Measurements from ENCODE around the gene HRH3. TPM values are rescaled to one million over a fixed set of nuclear protein-coding genes. Genes with fewer than 3 reads are reported as not detected.

HRH3 gene
- total and polyA plus RNA-seq, 5 donors from 2014 or later = not detected

GRCh38 chr20:62243906-62244515 lies 23.9 kb upstream of the HRH3 start:
- Mint-ChIP-seq H3K4me1 (peaks cover 5 to 71% (median 31%) of the 10 kb centered on the region in 4 donors), H3K4me3 (peak overlapping the region in 2 of 4 donors; percentile 35 to 43), H3K9me3 (no peaks in the 10 kb centered on the region), H3K27me3 (no peaks in the 10 kb centered on the region), H3K36me3 (peaks cover 14% of the 10 kb centered on the region), H3K27ac (peak overlapping the region in 1 of 3 donors; percentile 56)
- DNase-seq (no peak), ATAC-seq (ENCODE audit: low read depth in 2 of 2) (no peak)
- Histone ChIP-seq H3K27me3 (ENCODE audit: control insufficient read depth, insufficient read depth, low read length) (no peaks in the 10 kb centered on the region), H3K4me3 (ENCODE audit: low read depth, low read length) (no peak overlapping the region), H3K9me3 (ENCODE audit: control insufficient read depth in 2 of 2, low read length in 2 of 2) (no peaks in the 10 kb centered on the region), H3K27ac (ENCODE audit: insufficient read depth, low read length, poor library complexity, severe bottlenecking) (no peak overlapping the region), H3K36me3 (ENCODE audit: control insufficient read depth, insufficient read depth, low read length) (peaks cover 15% of the 10 kb centered on the region), H3K4me1 (ENCODE audit: control insufficient read depth, insufficient read depth, low read length, poor library complexity, severe bottlenecking) (peaks cover 28% of the 10 kb centered on the region)

- H3K4me1 Mint-ChIP-seq = peaks cover 5 to 67% (median 32%) of the 10 kb centered on the region in 4 donors
- peaks cover 15% of the 10 kb centered on the region for H3K36me3 ChIP-seq (ENCODE audit: control insufficient read depth, insufficient read depth, low read length)
- H3K27ac Mint-ChIP-seq = no peak overlapping the region
- H3K4me3 Mint-ChIP-seq = no peak overlapping the region
- ATAC-seq (ENCODE audit: low read depth in 2 of 2) (no peak), DNase-seq (no peak)
- peaks cover 14% of the 10 kb centered on the region for H3K36me3 Mint-ChIP-seq
- H3K9me3 ChIP-seq (ENCODE audit: control insufficient read depth in 2 of 2, low read length in 2 of 2) = no peaks in the 10 kb centered on the region
- H3K4me3 ChIP-seq (ENCODE audit: low read depth, low read length) = no peak overlapping the region
- H3K27me3 Mint-ChIP-seq = no peaks in the 10 kb centered on the region
- H3K27ac ChIP-seq (ENCODE audit: insufficient read depth, low read length, poor library complexity, severe bottlenecking) = no peak overlapping the region
- peaks cover 31% of the 10 kb centered on the region for H3K4me1 ChIP-seq (ENCODE audit: control insufficient read depth, insufficient read depth, low read length, poor library complexity, severe bottlenecking)
- H3K27me3 ChIP-seq (ENCODE audit: control insufficient read depth, insufficient read depth, low read length) = no peaks in the 10 kb centered on the region
- no peaks in the 10 kb centered on the region for H3K9me3 Mint-ChIP-seq
These were observed 23.0 kb upstream of the HRH3 start for GRCh38 chr20:62243106-62243505.

- H3K27ac ChIP-seq (ENCODE audit: insufficient read depth, low read length, poor library complexity, severe bottlenecking) = no peak overlapping the region
- peaks cover 39% of the 10 kb centered on the region for H3K4me1 ChIP-seq (ENCODE audit: control insufficient read depth, insufficient read depth, low read length, poor library complexity, severe bottlenecking)
- H3K36me3 ChIP-seq (ENCODE audit: control insufficient read depth, insufficient read depth, low read length) = peaks cover 15% of the 10 kb centered on the region
- no peaks in the 10 kb centered on the region for H3K27me3 ChIP-seq (ENCODE audit: control insufficient read depth, insufficient read depth, low read length)
- no peak overlapping the region for H3K4me3 ChIP-seq (ENCODE audit: low read depth, low read length)
- ATAC-seq (ENCODE audit: low read depth in 2 of 2) = no peak
- no peaks in the 10 kb centered on the region for H3K9me3 ChIP-seq (ENCODE audit: control insufficient read depth in 2 of 2, low read length in 2 of 2)
- H3K4me1 Mint-ChIP-seq = peaks cover 5 to 71% (median 36%) of the 10 kb centered on the region in 4 donors
- H3K27ac Mint-ChIP-seq = peak overlapping the region in 1 of 3 donors; percentile 54
- no peaks in the 10 kb centered on the region for H3K27me3 Mint-ChIP-seq
- no peaks in the 10 kb centered on the region for H3K9me3 Mint-ChIP-seq
- peaks cover 14% of the 10 kb centered on the region for H3K36me3 Mint-ChIP-seq
- H3K4me3 Mint-ChIP-seq = peak overlapping the region in 2 of 4 donors; percentile 5 to 60
- no peak for DNase-seq
These were observed 22.1 kb upstream of the HRH3 start for GRCh38 chr20:62242176-62242575.

- H3K36me3 ChIP-seq (ENCODE audit: control insufficient read depth, insufficient read depth, low read length) = peaks cover 15% of the 10 kb centered on the region
- DNase-seq (no peak), ATAC-seq (ENCODE audit: low read depth in 2 of 2) (no peak)
- H3K4me1 ChIP-seq (ENCODE audit: control insufficient read depth, insufficient read depth, low read length, poor library complexity, severe bottlenecking) = peaks cover 40% of the 10 kb centered on the region
- no peak overlapping the region for H3K27ac ChIP-seq (ENCODE audit: insufficient read depth, low read length, poor library complexity, severe bottlenecking)
- H3K36me3 Mint-ChIP-seq = peaks cover 14% of the 10 kb centered on the region
- H3K4me3 ChIP-seq (ENCODE audit: low read depth, low read length) = no peak overlapping the region
- H3K27me3 ChIP-seq (ENCODE audit: control insufficient read depth, insufficient read depth, low read length) = no peaks in the 10 kb centered on the region
- H3K4me1 Mint-ChIP-seq = peaks cover 5 to 66% (median 34%) of the 10 kb centered on the region in 4 donors
- H3K27me3 Mint-ChIP-seq = no peaks in the 10 kb centered on the region
- no peaks in the 10 kb centered on the region for H3K9me3 ChIP-seq (ENCODE audit: control insufficient read depth in 2 of 2, low read length in 2 of 2)
- peak overlapping the region; percentile 50 to 91 (median 72) for H3K4me3 Mint-ChIP-seq
- no peaks in the 10 kb centered on the region for H3K9me3 Mint-ChIP-seq
- peak overlapping the region; percentile 38 to 80 (median 54) for H3K27ac Mint-ChIP-seq
These were observed 21.4 kb upstream of the HRH3 start for GRCh38 chr20:62241506-62241905.

- ATAC-seq (ENCODE audit: low read depth in 2 of 2) (no peak), DNase-seq (no peak)
- H3K4me1 Mint-ChIP-seq = peaks cover 5 to 60% (median 33%) of the 10 kb centered on the region in 4 donors
- H3K9me3 Mint-ChIP-seq = no peaks in the 10 kb centered on the region
- Histone ChIP-seq H3K27ac (ENCODE audit: insufficient read depth, low read length, poor library complexity, severe bottlenecking) (no peak overlapping the region), H3K27me3 (ENCODE audit: control insufficient read depth, insufficient read depth, low read length) (no peaks in the 10 kb centered on the region), H3K4me3 (ENCODE audit: low read depth, low read length) (no peak overlapping the region), H3K9me3 (ENCODE audit: control insufficient read depth in 2 of 2, low read length in 2 of 2) (no peaks in the 10 kb centered on the region), H3K4me1 (ENCODE audit: control insufficient read depth, insufficient read depth, low read length, poor library complexity, severe bottlenecking) (peaks cover 40% of the 10 kb centered on the region), H3K36me3 (ENCODE audit: control insufficient read depth, insufficient read depth, low read length) (peaks cover 10% of the 10 kb centered on the region)
- H3K36me3 Mint-ChIP-seq = peaks cover 14% of the 10 kb centered on the region
- peak overlapping the region in 2 of 3 donors; percentile 65 to 90 for H3K27ac Mint-ChIP-seq
- H3K27me3 Mint-ChIP-seq = no peaks in the 10 kb centered on the region
- H3K4me3 Mint-ChIP-seq = peak overlapping the region; percentile 21 to 91 (median 89)
These were observed 20.1 kb upstream of the HRH3 start for GRCh38 chr20:62240020-62240685.

GRCh38 chr20:62239278-62239879 lies 19.3 kb upstream of the HRH3 start:
- H3K4me1 ChIP-seq (ENCODE audit: control insufficient read depth, insufficient read depth, low read length, poor library complexity, severe bottlenecking) = peaks cover 40% of the 10 kb centered on the region
- Mint-ChIP-seq H3K9me3 (no peaks in the 10 kb centered on the region), H3K4me1 (peaks cover 5 to 54% (median 33%) of the 10 kb centered on the region in 4 donors), H3K4me3 (peak overlapping the region; percentile 88 to 93 (median 90)), H3K27me3 (no peaks in the 10 kb centered on the region), H3K36me3 (peaks cover 14% of the 10 kb centered on the region), H3K27ac (peak overlapping the region; percentile 82 to 93 (median 90))
- peaks cover 10% of the 10 kb centered on the region for H3K36me3 ChIP-seq (ENCODE audit: control insufficient read depth, insufficient read depth, low read length)
- H3K27ac ChIP-seq (ENCODE audit: insufficient read depth, low read length, poor library complexity, severe bottlenecking) = peak overlapping the region; percentile 67
- H3K4me3 ChIP-seq (ENCODE audit: low read depth, low read length) = peak overlapping the region; percentile 74
- H3K9me3 ChIP-seq (ENCODE audit: control insufficient read depth in 2 of 2, low read length in 2 of 2) = no peaks in the 10 kb centered on the region
- DNase-seq = no peak
- H3K27me3 ChIP-seq (ENCODE audit: control insufficient read depth, insufficient read depth, low read length) = no peaks in the 10 kb centered on the region
- no peak for ATAC-seq (ENCODE audit: low read depth in 2 of 2)

- no peaks in the 10 kb centered on the region for H3K27me3 ChIP-seq (ENCODE audit: control insufficient read depth, insufficient read depth, low read length)
- peak overlapping the region; percentile 88 to 93 (median 90) for H3K4me3 Mint-ChIP-seq
- H3K4me1 ChIP-seq (ENCODE audit: control insufficient read depth, insufficient read depth, low read length, poor library complexity, severe bottlenecking) = peaks cover 40% of the 10 kb centered on the region
- no peaks in the 10 kb centered on the region for H3K27me3 Mint-ChIP-seq
- H3K9me3 Mint-ChIP-seq = no peaks in the 10 kb centered on the region
- peaks cover 10% of the 10 kb centered on the region for H3K36me3 ChIP-seq (ENCODE audit: control insufficient read depth, insufficient read depth, low read length)
- peak in 2 of 3 donors; percentile 16 to 29 for DNase-seq
- H3K27ac Mint-ChIP-seq = peak overlapping the region; percentile 82 to 93 (median 90)
- H3K36me3 Mint-ChIP-seq = peaks cover 14% of the 10 kb centered on the region
- peak overlapping the region; percentile 67 for H3K27ac ChIP-seq (ENCODE audit: insufficient read depth, low read length, poor library complexity, severe bottlenecking)
- H3K9me3 ChIP-seq (ENCODE audit: control insufficient read depth in 2 of 2, low read length in 2 of 2) = peaks cover 0 to 2% of the 10 kb centered on the region in 2 experiments
- H3K4me3 ChIP-seq (ENCODE audit: low read depth, low read length) = peak overlapping the region; percentile 74
- no peak for ATAC-seq (ENCODE audit: low read depth in 2 of 2)
- H3K4me1 Mint-ChIP-seq = peaks cover 5 to 50% (median 33%) of the 10 kb centered on the region in 4 donors
These were observed 18.6 kb upstream of the HRH3 start for GRCh38 chr20:62238569-62239277.

All from CD4-positive, CD25-positive, alpha-beta regulatory T cell (primary cell).